ENCODE results near the gene POLN.

DNA sequence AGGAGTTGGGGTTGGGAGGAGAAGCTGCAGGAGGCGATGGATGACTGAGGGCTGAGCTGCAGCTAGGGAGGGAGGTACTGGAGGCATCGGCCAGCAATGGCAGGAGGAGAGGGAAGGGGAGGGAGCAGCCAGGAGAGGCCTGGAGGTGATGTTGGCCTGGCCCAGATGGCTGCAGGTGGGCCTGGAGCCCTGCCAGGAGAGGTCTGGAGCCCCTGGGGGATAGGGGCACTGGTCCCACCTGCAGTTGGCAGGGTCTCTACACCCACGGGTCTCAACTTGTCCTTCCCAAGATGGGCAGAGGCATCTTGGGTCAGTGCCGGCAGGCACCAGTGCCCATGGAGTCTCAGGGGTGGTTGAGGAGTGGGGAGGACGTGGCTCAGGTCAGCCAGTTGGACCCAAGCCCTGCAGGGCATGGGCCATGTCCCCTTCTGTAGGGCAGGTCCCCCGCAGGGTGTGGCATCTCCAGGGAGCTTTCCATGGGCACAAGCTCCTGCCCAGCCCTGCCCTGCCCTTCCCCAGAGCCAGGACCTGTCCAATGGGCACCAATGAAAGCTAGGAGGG is 22.6 kb upstream of the POLN start:
- no peak for TF ChIP-seq POLR2AphosphoS5 (IDR thresholded peaks at IDR 0.05; ENCODE audit: low read depth, low read length)
- TF ChIP-seq, protein P1, sequence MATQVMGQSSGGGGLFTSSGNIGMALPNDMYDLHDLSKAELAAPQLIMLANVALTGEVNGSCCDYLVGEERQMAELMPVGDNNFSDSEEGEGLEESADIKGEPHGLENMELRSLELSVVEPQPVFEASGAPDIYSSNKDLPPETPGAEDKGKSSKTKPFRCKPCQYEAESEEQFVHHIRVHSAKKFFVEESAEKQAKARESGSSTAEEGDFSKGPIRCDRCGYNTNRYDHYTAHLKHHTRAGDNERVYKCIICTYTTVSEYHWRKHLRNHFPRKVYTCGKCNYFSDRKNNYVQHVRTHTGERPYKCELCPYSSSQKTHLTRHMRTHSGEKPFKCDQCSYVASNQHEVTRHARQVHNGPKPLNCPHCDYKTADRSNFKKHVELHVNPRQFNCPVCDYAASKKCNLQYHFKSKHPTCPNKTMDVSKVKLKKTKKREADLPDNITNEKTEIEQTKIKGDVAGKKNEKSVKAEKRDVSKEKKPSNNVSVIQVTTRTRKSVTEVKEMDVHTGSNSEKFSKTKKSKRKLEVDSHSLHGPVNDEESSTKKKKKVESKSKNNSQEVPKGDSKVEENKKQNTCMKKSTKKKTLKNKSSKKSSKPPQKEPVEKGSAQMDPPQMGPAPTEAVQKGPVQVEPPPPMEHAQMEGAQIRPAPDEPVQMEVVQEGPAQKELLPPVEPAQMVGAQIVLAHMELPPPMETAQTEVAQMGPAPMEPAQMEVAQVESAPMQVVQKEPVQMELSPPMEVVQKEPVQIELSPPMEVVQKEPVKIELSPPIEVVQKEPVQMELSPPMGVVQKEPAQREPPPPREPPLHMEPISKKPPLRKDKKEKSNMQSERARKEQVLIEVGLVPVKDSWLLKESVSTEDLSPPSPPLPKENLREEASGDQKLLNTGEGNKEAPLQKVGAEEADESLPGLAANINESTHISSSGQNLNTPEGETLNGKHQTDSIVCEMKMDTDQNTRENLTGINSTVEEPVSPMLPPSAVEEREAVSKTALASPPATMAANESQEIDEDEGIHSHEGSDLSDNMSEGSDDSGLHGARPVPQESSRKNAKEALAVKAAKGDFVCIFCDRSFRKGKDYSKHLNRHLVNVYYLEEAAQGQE (IDR thresholded peaks at IDR 0.05; ENCODE audit: insufficient read depth in 1 of 2, low read depth in 2 of 2, low read length in 2 of 2) = no peak
- no peak for TF ChIP-seq SIN3A (IDR thresholded peaks at IDR 0.05; ENCODE audit: borderline replicate concordance, insufficient read depth, low read length)
